ENCODE results near the gene OTOP2.

DNA sequence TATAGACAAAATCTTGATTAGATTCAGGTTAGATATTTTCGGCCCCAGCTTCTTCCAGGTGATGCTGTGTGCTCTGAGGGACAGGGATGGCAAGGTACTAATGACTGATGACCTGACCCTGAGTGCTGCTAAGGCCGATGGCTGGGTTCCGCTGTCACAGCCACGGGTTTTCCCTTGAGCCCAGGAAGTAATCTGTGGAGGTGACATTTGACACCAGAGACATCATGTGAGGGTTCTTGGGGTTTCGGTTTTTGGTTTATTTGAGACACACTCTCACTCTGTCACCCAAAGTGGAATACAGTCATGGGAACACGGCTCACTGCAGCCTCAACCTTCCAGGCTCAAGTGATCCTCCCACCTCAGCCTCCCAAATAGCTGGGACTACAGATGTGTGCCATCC, 21.5 kb downstream of the OTOP2 start:
- TF ChIP-seq, protein P1, sequence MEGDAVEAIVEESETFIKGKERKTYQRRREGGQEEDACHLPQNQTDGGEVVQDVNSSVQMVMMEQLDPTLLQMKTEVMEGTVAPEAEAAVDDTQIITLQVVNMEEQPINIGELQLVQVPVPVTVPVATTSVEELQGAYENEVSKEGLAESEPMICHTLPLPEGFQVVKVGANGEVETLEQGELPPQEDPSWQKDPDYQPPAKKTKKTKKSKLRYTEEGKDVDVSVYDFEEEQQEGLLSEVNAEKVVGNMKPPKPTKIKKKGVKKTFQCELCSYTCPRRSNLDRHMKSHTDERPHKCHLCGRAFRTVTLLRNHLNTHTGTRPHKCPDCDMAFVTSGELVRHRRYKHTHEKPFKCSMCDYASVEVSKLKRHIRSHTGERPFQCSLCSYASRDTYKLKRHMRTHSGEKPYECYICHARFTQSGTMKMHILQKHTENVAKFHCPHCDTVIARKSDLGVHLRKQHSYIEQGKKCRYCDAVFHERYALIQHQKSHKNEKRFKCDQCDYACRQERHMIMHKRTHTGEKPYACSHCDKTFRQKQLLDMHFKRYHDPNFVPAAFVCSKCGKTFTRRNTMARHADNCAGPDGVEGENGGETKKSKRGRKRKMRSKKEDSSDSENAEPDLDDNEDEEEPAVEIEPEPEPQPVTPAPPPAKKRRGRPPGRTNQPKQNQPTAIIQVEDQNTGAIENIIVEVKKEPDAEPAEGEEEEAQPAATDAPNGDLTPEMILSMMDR (IDR thresholded peaks at IDR 0.05) = no peak
- TF ChIP-seq JUN (CRISPR knock-in tag; IDR thresholded peaks at IDR 0.05) (no peak), PRRX2 (CRISPR knock-in tag; IDR thresholded peaks at IDR 0.05) (no peak), TEAD4 (CRISPR knock-in tag; IDR thresholded peaks at IDR 0.05) (no peak), TP53 (CRISPR knock-in tag; IDR thresholded peaks at IDR 0.05) (no peak), ZNF232 (CRISPR knock-in tag; IDR thresholded peaks at IDR 0.05) (no peak), NR1H2 (CRISPR knock-in tag; IDR thresholded peaks at IDR 0.05) (no peak), NFE2L1 (CRISPR knock-in tag; IDR thresholded peaks at IDR 0.05) (no peak), SP1 (CRISPR knock-in tag; conservative IDR thresholded peaks at IDR 0.05) (no peak), TCF7 (CRISPR knock-in tag; IDR thresholded peaks at IDR 0.05; ENCODE audit: low read depth) (no peak)
- TF ChIP-seq, protein P2, sequence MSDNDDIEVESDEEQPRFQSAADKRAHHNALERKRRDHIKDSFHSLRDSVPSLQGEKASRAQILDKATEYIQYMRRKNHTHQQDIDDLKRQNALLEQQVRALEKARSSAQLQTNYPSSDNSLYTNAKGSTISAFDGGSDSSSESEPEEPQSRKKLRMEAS (CRISPR knock-in tag; IDR thresholded peaks at IDR 0.05) = no peak
- TF ChIP-seq, protein P3, sequence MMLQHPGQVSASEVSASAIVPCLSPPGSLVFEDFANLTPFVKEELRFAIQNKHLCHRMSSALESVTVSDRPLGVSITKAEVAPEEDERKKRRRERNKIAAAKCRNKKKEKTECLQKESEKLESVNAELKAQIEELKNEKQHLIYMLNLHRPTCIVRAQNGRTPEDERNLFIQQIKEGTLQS (CRISPR knock-in tag; conservative IDR thresholded peaks at IDR 0.05) = no peak
- TF ChIP-seq, protein P4, sequence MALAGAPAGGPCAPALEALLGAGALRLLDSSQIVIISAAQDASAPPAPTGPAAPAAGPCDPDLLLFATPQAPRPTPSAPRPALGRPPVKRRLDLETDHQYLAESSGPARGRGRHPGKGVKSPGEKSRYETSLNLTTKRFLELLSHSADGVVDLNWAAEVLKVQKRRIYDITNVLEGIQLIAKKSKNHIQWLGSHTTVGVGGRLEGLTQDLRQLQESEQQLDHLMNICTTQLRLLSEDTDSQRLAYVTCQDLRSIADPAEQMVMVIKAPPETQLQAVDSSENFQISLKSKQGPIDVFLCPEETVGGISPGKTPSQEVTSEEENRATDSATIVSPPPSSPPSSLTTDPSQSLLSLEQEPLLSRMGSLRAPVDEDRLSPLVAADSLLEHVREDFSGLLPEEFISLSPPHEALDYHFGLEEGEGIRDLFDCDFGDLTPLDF (CRISPR knock-in tag; IDR thresholded peaks at IDR 0.05) = no peak
- TF ChIP-seq, protein P5, sequence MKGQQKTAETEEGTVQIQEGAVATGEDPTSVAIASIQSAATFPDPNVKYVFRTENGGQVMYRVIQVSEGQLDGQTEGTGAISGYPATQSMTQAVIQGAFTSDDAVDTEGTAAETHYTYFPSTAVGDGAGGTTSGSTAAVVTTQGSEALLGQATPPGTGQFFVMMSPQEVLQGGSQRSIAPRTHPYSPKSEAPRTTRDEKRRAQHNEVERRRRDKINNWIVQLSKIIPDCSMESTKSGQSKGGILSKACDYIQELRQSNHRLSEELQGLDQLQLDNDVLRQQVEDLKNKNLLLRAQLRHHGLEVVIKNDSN (CRISPR knock-in tag; IDR thresholded peaks at IDR 0.05) = no peak
